Thyroid gland (tissue), 4 donors: ENCODE measurements around the gene NME8. TPM values are rescaled to one million over a fixed set of nuclear protein-coding genes. Genes with fewer than 3 reads are reported as not detected.

ENCODE experiments used
- DNase-seq, 2 donors: peaks; one replicate each; pipeline ENCODE4 v3.0.0-alpha.2; 2019
- H3K27ac ChIP-seq, 3 donors: fragments of 200-600 bp; sonication (generic); 1 replicate in 2 of 3; 2 replicates in 1 of 3; pipeline ENCODE4 v1.5.1; 2016 to 2019; ENCODE audit warnings: mild to moderate bottlenecking in 1 of 3, moderate library complexity in 1 of 3
- H3K27me3 ChIP-seq: fragments of 200-600 bp; sonication (generic); one replicate; pipeline ENCODE4 v1.5.1; 2019
- H3K36me3 ChIP-seq, 2 donors: fragments of 200-600 bp; sonication (generic); one replicate each; pipeline ENCODE4 v1.5.1; 2016 to 2019
- H3K4me1 ChIP-seq, 2 donors: fragments of 200-600 bp; sonication (generic); one replicate each; pipeline ENCODE4 v1.5.1; 2017 to 2019
- H3K4me3 ChIP-seq, 3 donors: fragments of 200-600 bp; sonication (generic); replicated peaks in 1 of 3; 1 replicate in 2 of 3; 2 replicates in 1 of 3; pipeline ENCODE4 v1.5.1; 2016; ENCODE audit warnings: mild to moderate bottlenecking in 1 of 3
- H3K9me3 ChIP-seq: fragments of 200-600 bp; sonication (generic); one replicate; pipeline ENCODE4 v1.5.1; 2017
- POLR2A ChIP-seq, 2 donors: fragments of 450-650 bp; IDR thresholded peaks; one replicate each; pipeline ENCODE4 v1.6.1; 2017; ENCODE audit warnings: antibody characterized with exemption in 2 of 2, mild to moderate bottlenecking in 2 of 2, moderate library complexity in 1 of 2
- WGBS, 2 donors: methylation state at CpG; one replicate each; pipeline ENCODE4 v1.1.5; 2017; 5-methylcytosine and 5-hydroxymethylcytosine counted together
- intact Hi-C: fragments of 100-400 bp; cut with DNase I; formaldehyde crosslinking; loops from one replicate; pipeline ENCODE4 v1.15.1; 2023
- total RNA-seq, 4 donors: library from RNA; depleted of rRNA; stranded (reverse); fragments of >200 nt; gene quantifications; one replicate each; pipeline ENCODE4 v1.2.3, GENCODE V29; 2016
- TF ChIP-seq, protein P1 (sequence below), 6 experiments: fragments of 200-600 bp in 3 of 6; fragments of 450-650 bp in 3 of 6; sonication (generic) in 3 of 6; IDR thresholded peaks; one replicate each; pipeline ENCODE4 v1.5.1; 2016 to 2019; ENCODE audit warnings: antibody characterized with exemption in 6 of 6, mild to moderate bottlenecking in 2 of 6, inconsistent platforms in 1 of 6, moderate library complexity in 1 of 6

NME8 gene
- total RNA-seq, 4 donors from 2014 or later: 2.6 TPM; not detected in 3

DNA sequence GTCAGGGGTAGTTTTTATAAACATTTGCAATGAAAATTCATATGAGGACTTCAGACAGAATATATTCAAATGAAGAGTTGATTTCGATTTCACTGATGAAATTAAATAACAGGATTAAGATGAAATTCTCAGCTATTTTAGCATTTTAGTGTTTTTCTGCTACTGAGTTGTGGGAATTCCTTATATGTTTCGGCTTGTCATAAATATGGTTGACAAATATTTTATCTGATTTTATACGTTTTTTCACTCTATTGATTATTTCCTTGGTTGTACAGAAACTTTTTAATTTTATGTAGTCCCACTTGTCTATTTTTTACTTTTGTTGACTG lies 14.6 kb upstream of the NME8 start:
- DNase-seq: no peak
- no peak overlapping the region for H3K4me3 ChIP-seq
- peaks cover 0 to 11% of the 10 kb centered on the region in 2 donors for H3K4me1 ChIP-seq
- TF ChIP-seq, protein P1, sequence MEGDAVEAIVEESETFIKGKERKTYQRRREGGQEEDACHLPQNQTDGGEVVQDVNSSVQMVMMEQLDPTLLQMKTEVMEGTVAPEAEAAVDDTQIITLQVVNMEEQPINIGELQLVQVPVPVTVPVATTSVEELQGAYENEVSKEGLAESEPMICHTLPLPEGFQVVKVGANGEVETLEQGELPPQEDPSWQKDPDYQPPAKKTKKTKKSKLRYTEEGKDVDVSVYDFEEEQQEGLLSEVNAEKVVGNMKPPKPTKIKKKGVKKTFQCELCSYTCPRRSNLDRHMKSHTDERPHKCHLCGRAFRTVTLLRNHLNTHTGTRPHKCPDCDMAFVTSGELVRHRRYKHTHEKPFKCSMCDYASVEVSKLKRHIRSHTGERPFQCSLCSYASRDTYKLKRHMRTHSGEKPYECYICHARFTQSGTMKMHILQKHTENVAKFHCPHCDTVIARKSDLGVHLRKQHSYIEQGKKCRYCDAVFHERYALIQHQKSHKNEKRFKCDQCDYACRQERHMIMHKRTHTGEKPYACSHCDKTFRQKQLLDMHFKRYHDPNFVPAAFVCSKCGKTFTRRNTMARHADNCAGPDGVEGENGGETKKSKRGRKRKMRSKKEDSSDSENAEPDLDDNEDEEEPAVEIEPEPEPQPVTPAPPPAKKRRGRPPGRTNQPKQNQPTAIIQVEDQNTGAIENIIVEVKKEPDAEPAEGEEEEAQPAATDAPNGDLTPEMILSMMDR (IDR thresholded peaks at IDR 0.05): peak in 1 of 6 experiments; percentile 1
- TF ChIP-seq POLR2A (IDR thresholded peaks at IDR 0.05): no peak
- intact Hi-C loops: loop anchor here (5.0 to 10.0 kb wide), 2 partner anchors 606 to 629 kb away; no protein-coding TSS in a partner anchor
- H3K36me3 ChIP-seq: no peaks in the 10 kb centered on the region
- WGBS, 2 donors: 19 to 26% methylated on average over 3 of the region's 3 CpGs
- H3K27me3 ChIP-seq: no peaks in the 10 kb centered on the region
- no peaks in the 10 kb centered on the region for H3K9me3 ChIP-seq
- H3K27ac ChIP-seq: no peak overlapping the region

DNA sequence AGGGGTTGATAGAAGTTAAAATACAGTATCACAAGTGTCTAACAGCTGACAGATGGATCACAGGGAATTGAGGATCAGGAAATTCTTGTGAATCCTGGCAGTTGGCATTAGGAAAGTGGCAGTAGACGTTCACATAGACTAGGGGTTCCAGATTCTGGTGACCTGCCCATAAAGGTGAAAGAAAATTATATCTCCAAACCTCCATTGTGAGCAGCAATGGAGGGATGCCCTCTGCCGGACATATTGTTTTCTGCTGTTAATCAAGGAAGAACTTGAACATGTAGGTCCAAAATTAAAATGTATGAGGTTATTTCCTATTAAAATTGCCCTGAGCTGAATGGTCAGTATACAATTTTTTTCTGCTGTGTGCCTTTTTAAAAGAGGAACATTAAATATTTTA lies 5.1 kb downstream of the NME8 start:
- no peaks in the 10 kb centered on the region for H3K9me3 ChIP-seq
- H3K36me3 ChIP-seq: no peaks in the 10 kb centered on the region
- 25 to 31% methylated on average over 2 of the region's 2 CpGs for WGBS, 2 donors
- no peaks in the 10 kb centered on the region for H3K4me1 ChIP-seq
- no peak overlapping the region for H3K27ac ChIP-seq
- H3K4me3 ChIP-seq: no peak overlapping the region
- peak in 1 of 2 donors; percentile 14 for DNase-seq
- TF ChIP-seq POLR2A (IDR thresholded peaks at IDR 0.05): no peak
- TF ChIP-seq, protein P1 (IDR thresholded peaks at IDR 0.05): peak in 3 of 6 experiments; percentile 23 to 45 (median 34)
- intact Hi-C loops: no loop called here
- no peaks in the 10 kb centered on the region for H3K27me3 ChIP-seq

DNA sequence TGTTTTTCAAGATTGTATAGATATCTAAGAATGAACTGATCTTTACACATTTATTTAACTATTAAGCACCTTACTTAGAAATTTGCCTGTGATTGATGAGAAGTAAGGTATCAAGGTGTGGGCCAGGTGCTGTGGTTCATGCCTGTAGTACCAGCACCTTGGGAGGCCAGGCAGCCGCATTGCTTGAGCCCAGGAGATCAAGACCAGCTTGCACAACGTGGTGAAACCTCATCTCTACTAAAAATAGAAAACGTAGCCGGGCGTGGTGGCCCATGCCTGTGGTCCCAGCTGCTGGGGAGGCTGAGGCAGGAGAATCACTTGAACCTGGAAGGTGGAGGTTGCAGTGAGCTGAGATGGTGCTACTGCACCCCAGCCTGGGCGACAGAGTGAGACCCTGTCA lies 33.7 kb downstream of the NME8 start:
- 85 to 91% methylated on average over 6 of the region's 6 CpGs for WGBS, 2 donors
- DNase-seq: no peak
- no peak for TF ChIP-seq POLR2A (IDR thresholded peaks at IDR 0.05)
- TF ChIP-seq, protein P1 (IDR thresholded peaks at IDR 0.05): no peak

DNA sequence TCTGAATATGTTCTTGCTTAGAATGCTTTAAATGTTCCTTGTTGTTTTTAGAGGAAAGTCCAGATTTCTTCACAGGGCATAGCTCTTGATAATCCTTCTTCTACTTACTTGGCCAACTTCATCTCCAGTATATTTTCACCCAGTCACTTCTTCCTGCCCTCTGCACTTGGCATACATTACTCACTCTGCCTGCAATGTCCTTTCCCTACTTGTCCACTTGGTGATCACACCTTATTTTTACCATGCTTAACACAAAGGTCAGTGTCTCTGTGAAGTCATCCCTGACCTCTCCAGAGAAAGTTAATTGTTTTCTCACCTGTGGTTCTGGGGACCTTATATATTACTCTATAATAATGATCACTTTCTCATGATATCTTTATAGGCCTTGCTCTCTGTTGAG lies 45.0 kb downstream of the NME8 start:
- no peak for DNase-seq
- no peaks in the 10 kb centered on the region for H3K27me3 ChIP-seq
- no peaks in the 10 kb centered on the region for H3K36me3 ChIP-seq
- H3K4me3 ChIP-seq: no peak overlapping the region
- H3K4me1 ChIP-seq: no peaks in the 10 kb centered on the region
- intact Hi-C loops: no loop called here
- H3K27ac ChIP-seq: no peak overlapping the region
- TF ChIP-seq POLR2A (IDR thresholded peaks at IDR 0.05): no peak
- TF ChIP-seq, protein P1 (IDR thresholded peaks at IDR 0.05): no peak
- no peaks in the 10 kb centered on the region for H3K9me3 ChIP-seq

More for the DNA sequence above, 33.7 kb downstream of the NME8 start:
- Histone ChIP-seq H3K27me3 (no peaks in the 10 kb centered on the region), H3K4me3 (no peak overlapping the region), H3K9me3 (no peaks in the 10 kb centered on the region), H3K36me3 (no peaks in the 10 kb centered on the region), H3K4me1 (no peaks in the 10 kb centered on the region), H3K27ac (no peak overlapping the region)
- intact Hi-C loops: no loop called here

DNA sequence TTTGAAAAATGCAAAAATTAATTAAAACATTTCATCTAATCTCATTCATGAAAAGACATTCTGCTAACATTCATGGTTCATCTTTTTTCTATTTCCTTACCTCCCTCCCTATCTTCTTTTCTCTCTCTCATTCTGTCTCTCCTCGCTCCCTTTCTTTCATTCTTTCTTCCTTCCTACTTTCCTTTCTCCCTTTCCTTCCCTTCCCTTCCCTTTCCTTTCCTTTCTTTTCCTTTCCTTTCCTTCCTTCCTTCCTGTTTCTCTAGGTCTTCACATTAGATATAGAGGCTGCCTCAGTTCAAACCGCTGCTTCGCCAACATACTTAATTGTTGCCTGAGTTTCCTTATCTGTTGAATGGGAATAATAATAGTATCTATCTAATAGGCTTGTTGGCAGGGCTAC lies 46.3 kb downstream of the NME8 start:
- intact Hi-C loops: no loop called here
- Histone ChIP-seq H3K4me1 (no peaks in the 10 kb centered on the region), H3K4me3 (no peak overlapping the region), H3K36me3 (no peaks in the 10 kb centered on the region), H3K27ac (no peak overlapping the region), H3K27me3 (no peaks in the 10 kb centered on the region), H3K9me3 (no peaks in the 10 kb centered on the region)
- WGBS, 2 donors: 92 to 95% methylated on average over 3 of the region's 3 CpGs
- DNase-seq: no peak
- TF ChIP-seq, protein P1 (IDR thresholded peaks at IDR 0.05): no peak
- no peak for TF ChIP-seq POLR2A (IDR thresholded peaks at IDR 0.05)
